ELF-1 (cell line): ENCODE data around the gene TAS2R13.

ENCODE experiments used
- DNase-seq: peaks from one replicate; pipeline ENCODE4 v3.0.0-alpha.2; 2016; ENCODE audit warnings: low read depth, low spot score

Gene TAS2R13

GRCh38 chr12:10867381-10867780 is 42.0 kb downstream of the TAS2R13 start:
- DNase-seq = no peak

- DNase-seq = no peak
Observed at GRCh38 chr12:10863512-10864218, 45.7 kb downstream of the TAS2R13 start.

DNA sequence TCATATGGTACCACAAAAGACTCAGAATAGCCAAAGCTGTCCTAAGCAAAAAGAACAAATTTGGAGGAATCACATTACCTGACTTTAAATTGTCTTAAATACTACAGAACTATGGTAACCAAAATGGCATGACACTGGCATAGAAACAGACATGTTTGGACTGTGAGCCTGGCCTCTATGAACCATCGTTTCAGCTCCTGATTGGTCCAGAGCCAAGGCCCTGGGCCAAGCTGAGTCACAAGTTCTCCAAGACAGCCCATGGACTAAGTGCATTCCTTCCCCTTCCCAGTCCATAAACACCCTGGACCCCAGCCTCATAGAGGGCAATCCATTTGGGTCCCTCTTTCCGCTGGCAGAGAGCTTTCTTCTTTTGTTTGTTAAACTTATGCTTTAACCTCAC is 48.0 kb downstream of the TAS2R13 start:
- DNase-seq = no peak
